HFF-Myc (cell line): ENCODE results near the gene PSMA4.

Source experiments
- DNase-seq: peaks from one replicate; pipeline ENCODE4 v3.0.0-alpha.2; 2011; ENCODE audit warnings: low read depth; ENCODE audit errors: extremely low read depth
- H3K4me3 ChIP-seq: replicated peaks from 2 replicates; pipeline ENCODE4 v1.5.1; 2011; ENCODE audit warnings: low read depth, mild to moderate bottlenecking, control low read depth, low read length
- CTCF ChIP-seq: IDR thresholded peaks from 2 replicates; pipeline ENCODE4 v1.5.1; 2012; ENCODE audit warnings: mild to moderate bottlenecking, low read depth, low read length, control low read depth; ENCODE audit errors: missing control alignments

The PSMA4 gene

GRCh38 chr15:78564743-78565096, 24.5 kb downstream of the PSMA4 start:
- no peak for DNase-seq
- no peak for TF ChIP-seq CTCF
- H3K4me3 ChIP-seq, result peak overlapping the region; percentile 81

- peak within 1 kb of the TSS; percentile 81 for H3K4me3 ChIP-seq
- TF ChIP-seq CTCF, result no peak
- peak; percentile 66 for DNase-seq
Observed at GRCh38 chr15:78565097-78565950, 25.1 kb downstream of the PSMA4 start, which contains the start of gene CHRNA5. Gene CHRNA5 (plus strand): TSS chr15:78565520. CDS start chr15:78565720, 200 bp downstream.

- no peak for TF ChIP-seq CTCF
- DNase-seq, result peak; percentile 2
- peak overlapping the region; percentile 81 for H3K4me3 ChIP-seq
Observed at GRCh38 chr15:78565951-78566774, 25.9 kb downstream of the PSMA4 start.

- TF ChIP-seq CTCF, result no peak
- H3K4me3 ChIP-seq, result no peak overlapping the region
- no peak for DNase-seq
Observed at GRCh38 chr15:78567531-78567930, 27.3 kb downstream of the PSMA4 start.

GRCh38 chr15:78570710-78571109, 30.5 kb downstream of the PSMA4 start:
- no peak overlapping the region for H3K4me3 ChIP-seq
- DNase-seq, result no peak

GRCh38 chr15:78571382-78571781, 31.1 kb downstream of the PSMA4 start:
- no peak for DNase-seq
- no peak overlapping the region for H3K4me3 ChIP-seq
- no peak for TF ChIP-seq CTCF

More at GRCh38 chr15:78570710-78571109, 30.5 kb downstream of the PSMA4 start:
- no peak for TF ChIP-seq CTCF
